HCT116 (cell line): ENCODE results near the gene SDK2. TPM values are rescaled to one million over a fixed set of nuclear protein-coding genes. Genes with fewer than 3 reads are reported as not detected.

Experiments used
- ATAC-seq: fragments of 200-7000 bp; cut with Tn5 transposase; 2 replicates; pipeline ENCODE4 v1.9.1; 2020; ENCODE audit warnings: mild to moderate bottlenecking, moderate library complexity
- BruUV-seq: library from RNA; stranded (reverse); fragments of 400-500 nt; replicated peaks from 2 replicates; lab custom pipeline; 2021; lab: Mats Ljungman, UMichigan
- CTCF ChIA-PET: fragments of 300-600 bp; sonication (Branson Sonifier 250); formaldehyde crosslinking; loops from one replicate; lab custom pipeline; 2021; ENCODE audit warnings: antibody characterized with exemption; lab: Charles Lee
- POLR2A ChIA-PET: fragments of 300-600, 350-600 bp; sonication (Branson Sonifier 250); formaldehyde crosslinking; loops from one replicate; lab custom pipeline; 2021; ENCODE audit warnings: antibody characterized with exemption; lab: Charles Lee
- RAD21 ChIA-PET, 2 experiments: fragments of 300-600 bp; sonication (Branson Sonifier 250); formaldehyde crosslinking; loops; one replicate each; lab custom pipeline; 2023; ENCODE audit warnings: low total read pairs in 2 of 2; ENCODE audit not compliant: uncharacterized antibody in 2 of 2, unreplicated experiment in 2 of 2, low non-redundant PET in 1 of 2; lab: Charles Lee
- DNase-seq: peaks from one replicate; pipeline ENCODE4 v3.0.0-alpha.2; 2010; ENCODE audit warnings: low read depth, low spot score
- H2AFZ ChIP-seq: fragments of 200-600 bp; shearing (Covaris generic), sonication (generic); 2 replicates; pipeline ENCODE4 v1.6.1; 2017; ENCODE audit warnings: low read depth, mixed run types, mixed read lengths, antibody characterized with exemption, low read length; ENCODE audit not compliant: poor library complexity, severe bottlenecking
- H3K27ac ChIP-seq: 2 replicates; pipeline ENCODE4 v1.5.1; 2012; ENCODE audit warnings: low read depth, low read length
- H3K27me3 ChIP-seq: fragments of 200-600 bp; sonication (generic); 2 replicates; pipeline ENCODE4 v1.6.1; 2016; ENCODE audit warnings: mixed run types, low read length, mixed read lengths; ENCODE audit not compliant: insufficient read depth
- H3K36me3 ChIP-seq, 2 experiments: fragments of 200-500 bp in 1 of 2; fragments of 200-600 bp in 1 of 2; sonication (Bioruptor generic) in 1 of 2; sonication (generic) in 1 of 2; 2 replicates each; pipeline versions ENCODE4 v1.5.1 to v1.6.1; 2014 to 2016; ENCODE audit warnings: low read length in 2 of 2, inconsistent platforms in 1 of 2, mixed read lengths in 1 of 2, mixed run types in 1 of 2; ENCODE audit not compliant: insufficient read depth in 2 of 2, control insufficient read depth in 1 of 2
- H3K4me1 ChIP-seq, 2 experiments: fragments of 200-600 bp in 1 of 2; sonication (generic) in 1 of 2; 2 replicates each; pipeline versions ENCODE4 v1.5.1 to v1.6.1; 2012 to 2017; ENCODE audit warnings: low read length in 2 of 2, inconsistent platforms in 1 of 2, mild to moderate bottlenecking in 1 of 2, mixed read lengths in 1 of 2, mixed run types in 1 of 2, moderate library complexity in 1 of 2; ENCODE audit not compliant: insufficient read depth in 2 of 2, control insufficient read depth in 1 of 2
- H3K4me2 ChIP-seq: fragments of 200-600 bp; sonication (generic); 2 replicates; pipeline ENCODE4 v1.6.1; 2017; ENCODE audit warnings: mixed run types, low read length, mixed read lengths
- H3K4me3 ChIP-seq, 2 experiments: fragments of 200-600 bp in 1 of 2; sonication (generic) in 1 of 2; replicated peaks in 1 of 2; 2 replicates each; pipeline ENCODE4 v1.5.1; 2011 to 2016; ENCODE audit warnings: low read length in 2 of 2, control low read depth in 1 of 2, low read depth in 1 of 2, mild to moderate bottlenecking in 1 of 2, mixed read lengths in 1 of 2, mixed run types in 1 of 2
- H3K79me2 ChIP-seq: fragments of 200-600 bp; sonication (generic); 2 replicates; pipeline ENCODE4 v1.6.1; 2017; ENCODE audit warnings: mild to moderate bottlenecking, mixed run types, low read length, moderate library complexity, mixed read lengths; ENCODE audit not compliant: insufficient read depth
- H3K9ac ChIP-seq: fragments of 200-600 bp; sonication (generic); 2 replicates; pipeline ENCODE4 v1.6.1; 2016; ENCODE audit warnings: low read length, mixed read lengths
- H3K9me2 ChIP-seq: fragments of 200-600 bp; sonication (generic), shearing (Covaris generic); 2 replicates; pipeline ENCODE4 v1.6.1; 2017; ENCODE audit warnings: mixed run types, mild to moderate bottlenecking, moderate library complexity; ENCODE audit not compliant: insufficient read depth
- H3K9me3 ChIP-seq, 2 experiments: fragments of 200-500 bp in 1 of 2; fragments of 200-600 bp in 1 of 2; sonication (Bioruptor generic) in 1 of 2; sonication (generic) in 1 of 2; 2 replicates each; pipeline ENCODE4 v1.6.1; 2014 to 2017; ENCODE audit warnings: low read length in 2 of 2, mixed read lengths in 2 of 2, inconsistent platforms in 1 of 2, low read depth in 1 of 2, mild to moderate bottlenecking in 1 of 2, mixed run types in 1 of 2, moderate library complexity in 1 of 2; ENCODE audit not compliant: control insufficient read depth in 1 of 2, insufficient read depth in 1 of 2
- H4K20me1 ChIP-seq: fragments of 200-600 bp; sonication (generic), shearing (Covaris generic); 2 replicates; pipeline ENCODE4 v1.6.1; 2017; ENCODE audit warnings: mixed run types, mild to moderate bottlenecking, moderate library complexity; ENCODE audit not compliant: insufficient read depth
- EGR1 ChIP-seq: IDR thresholded peaks from 2 replicates; pipeline ENCODE4 v1.6.1; 2012; ENCODE audit warnings: low read depth
- EZH2 ChIP-seq: fragments of 200-600 bp; sonication (generic); IDR thresholded peaks from 2 replicates; pipeline ENCODE4 v1.6.1; 2017; ENCODE audit warnings: antibody characterized with exemption, mixed run types
- FOSL1 ChIP-seq: IDR thresholded peaks from 2 replicates; pipeline ENCODE4 v1.6.1; 2012; ENCODE audit warnings: low read depth
- POLR2AphosphoS5 ChIP-seq: IDR thresholded peaks from 2 replicates; pipeline ENCODE4 v1.6.1; 2011; ENCODE audit warnings: mild to moderate bottlenecking, low read depth, low read length, moderate library complexity
- SIN3A ChIP-seq: IDR thresholded peaks from 2 replicates; pipeline ENCODE4 v1.6.1; 2012; ENCODE audit warnings: low read depth
- SRF ChIP-seq: IDR thresholded peaks from 2 replicates; pipeline ENCODE4 v1.6.1; 2012; ENCODE audit warnings: low read depth
- TCF7L2 ChIP-seq: IDR thresholded peaks from 2 replicates; pipeline ENCODE4 v1.7.0; 2011; ENCODE audit warnings: borderline replicate concordance, inconsistent platforms; ENCODE audit not compliant: insufficient read depth, insufficient read length; ENCODE audit errors: extremely low read depth
- ZFX ChIP-seq: fragments of 450-650 bp; IDR thresholded peaks from 2 replicates; pipeline ENCODE4 v1.6.1; 2017
- ZNF274 ChIP-seq: fragments of 200-500 bp; sonication (Bioruptor generic); IDR thresholded peaks from 2 replicates; pipeline ENCODE4 v1.6.1; 2014; ENCODE audit warnings: mild to moderate bottlenecking, low read depth, low read length, inconsistent platforms
- intact Hi-C: fragments of 100-400 bp; cut with micrococcal nuclease; formaldehyde crosslinking; loops from 2 replicates; pipeline ENCODE4 v1.10.0; 2022
- total RNA-seq: library from RNA; stranded (reverse); gene quantifications from one replicate; pipeline ENCODE4 v1.2.1, GENCODE V29; 2021; ENCODE audit not compliant: unreplicated experiment
- TF ChIP-seq, protein P1 (sequence below): IDR thresholded peaks from 2 replicates; pipeline ENCODE4 v1.6.1; 2011; ENCODE audit warnings: mild to moderate bottlenecking, low read length, moderate library complexity; ENCODE audit not compliant: insufficient replicate concordance; ENCODE audit errors: extremely low read depth
- TF ChIP-seq, protein P2 (sequence below): IDR thresholded peaks from 2 replicates; pipeline ENCODE4 v1.6.1; 2012
- TF ChIP-seq, protein P3 (sequence below): IDR thresholded peaks from 2 replicates; pipeline ENCODE4 v1.6.1; 2012

SDK2 gene
- total RNA-seq, 1 experiment from 2014 or later, result 0.10 TPM

DNA sequence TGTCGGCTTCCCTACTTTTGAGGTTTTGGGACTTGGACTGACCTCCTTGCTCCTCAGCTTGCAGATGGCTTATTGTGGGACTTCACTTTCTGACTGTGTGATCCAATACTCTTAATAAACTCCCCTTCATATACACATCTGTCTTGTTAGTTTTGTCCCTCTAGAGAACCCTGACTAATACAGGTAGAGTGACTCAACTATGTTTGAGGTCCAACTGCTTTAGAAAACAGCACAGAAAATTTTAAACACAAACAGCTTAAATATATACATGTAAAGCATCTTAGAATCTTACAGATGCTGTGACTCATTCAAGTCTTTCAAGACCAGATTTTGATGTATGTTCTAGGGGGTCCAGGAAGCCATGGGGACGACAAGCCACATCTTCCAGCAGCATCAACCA, 11.7 kb downstream of the SDK2 start:
- POLR2A ChIA-PET, result no interaction called here
- BruUV-seq, result no TSS peak

DNA sequence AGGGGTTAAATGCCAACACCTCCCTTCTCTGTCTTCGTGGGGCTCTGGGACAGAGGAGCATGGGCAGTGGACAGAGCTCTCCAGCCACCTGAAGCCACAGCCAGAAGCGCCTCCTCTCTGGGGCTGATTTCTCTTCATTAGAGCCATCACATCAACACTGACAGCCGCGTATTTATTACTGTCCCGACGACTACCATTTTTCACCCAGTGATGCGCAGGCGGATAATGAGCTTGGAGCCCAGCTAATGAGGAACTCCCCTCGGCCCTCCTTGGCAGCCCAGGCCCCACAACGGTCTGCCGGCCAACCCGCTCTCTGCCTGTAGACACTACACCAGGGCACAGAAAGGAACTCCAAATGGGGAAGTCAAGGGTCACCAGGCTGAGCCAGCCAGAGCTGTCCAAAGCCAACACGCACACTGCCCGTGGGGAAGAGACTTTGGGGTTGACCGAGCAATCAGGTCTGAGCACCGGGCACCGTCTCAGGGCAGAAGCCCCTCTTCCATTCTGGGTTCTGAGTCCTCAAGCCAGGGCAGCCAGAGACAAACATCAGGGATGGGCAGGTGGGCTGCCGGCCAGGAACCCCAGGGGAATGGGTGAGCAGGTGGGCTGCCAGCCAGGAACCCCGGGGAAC, 13.2 kb downstream of the SDK2 start:
- ChIA-PET RAD21 (no interaction called here), CTCF (no interaction called here), POLR2A (no interaction called here)
- H3K4me1 ChIP-seq, result no peaks in the 10 kb centered on the region
- H3K9ac ChIP-seq, result no peak overlapping the region
- ATAC-seq, result no peak
- no peak for DNase-seq
- H3K9me2 ChIP-seq, result no peaks in the 10 kb centered on the region
- no peaks in the 10 kb centered on the region for H4K20me1 ChIP-seq
- no peak overlapping the region for H3K27ac ChIP-seq
- BruUV-seq, result no TSS peak
- no peaks in the 10 kb centered on the region for H3K27me3 ChIP-seq
- no peaks in the 10 kb centered on the region for H3K36me3 ChIP-seq
- H3K9me3 ChIP-seq, result no peaks in the 10 kb centered on the region
- H3K4me3 ChIP-seq, result no peak overlapping the region
- intact Hi-C loops, result no loop called here
- H3K4me2 ChIP-seq, result no peak overlapping the region
- H2AFZ ChIP-seq, result no peak overlapping the region
- H3K79me2 ChIP-seq, result no peaks in the 10 kb centered on the region
- TF ChIP-seq, protein P1, sequence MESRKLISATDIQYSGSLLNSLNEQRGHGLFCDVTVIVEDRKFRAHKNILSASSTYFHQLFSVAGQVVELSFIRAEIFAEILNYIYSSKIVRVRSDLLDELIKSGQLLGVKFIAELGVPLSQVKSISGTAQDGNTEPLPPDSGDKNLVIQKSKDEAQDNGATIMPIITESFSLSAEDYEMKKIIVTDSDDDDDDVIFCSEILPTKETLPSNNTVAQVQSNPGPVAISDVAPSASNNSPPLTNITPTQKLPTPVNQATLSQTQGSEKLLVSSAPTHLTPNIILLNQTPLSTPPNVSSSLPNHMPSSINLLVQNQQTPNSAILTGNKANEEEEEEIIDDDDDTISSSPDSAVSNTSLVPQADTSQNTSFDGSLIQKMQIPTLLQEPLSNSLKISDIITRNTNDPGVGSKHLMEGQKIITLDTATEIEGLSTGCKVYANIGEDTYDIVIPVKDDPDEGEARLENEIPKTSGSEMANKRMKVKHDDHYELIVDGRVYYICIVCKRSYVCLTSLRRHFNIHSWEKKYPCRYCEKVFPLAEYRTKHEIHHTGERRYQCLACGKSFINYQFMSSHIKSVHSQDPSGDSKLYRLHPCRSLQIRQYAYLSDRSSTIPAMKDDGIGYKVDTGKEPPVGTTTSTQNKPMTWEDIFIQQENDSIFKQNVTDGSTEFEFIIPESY, result no peak
- TF ChIP-seq FOSL1 (no peak), SIN3A (no peak), TCF7L2 (no peak), ZNF274 (no peak), ZFX (no peak), EZH2 (no peak)
- TF ChIP-seq, protein P2, sequence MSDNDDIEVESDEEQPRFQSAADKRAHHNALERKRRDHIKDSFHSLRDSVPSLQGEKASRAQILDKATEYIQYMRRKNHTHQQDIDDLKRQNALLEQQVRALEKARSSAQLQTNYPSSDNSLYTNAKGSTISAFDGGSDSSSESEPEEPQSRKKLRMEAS, result no peak

More for the DNA sequence above, 11.7 kb downstream of the SDK2 start:
- Histone ChIP-seq H4K20me1 (no peaks in the 10 kb centered on the region), H3K27me3 (no peaks in the 10 kb centered on the region), H3K27ac (no peak overlapping the region), H3K4me3 (no peak overlapping the region), H2AFZ (no peak overlapping the region), H3K9me2 (no peaks in the 10 kb centered on the region), H3K36me3 (no peaks in the 10 kb centered on the region), H3K9me3 (no peaks in the 10 kb centered on the region), H3K79me2 (no peaks in the 10 kb centered on the region), H3K4me2 (no peak overlapping the region), H3K9ac (no peak overlapping the region), H3K4me1 (no peaks in the 10 kb centered on the region)
- intact Hi-C loops, result no loop called here
- TF ChIP-seq, protein P3, sequence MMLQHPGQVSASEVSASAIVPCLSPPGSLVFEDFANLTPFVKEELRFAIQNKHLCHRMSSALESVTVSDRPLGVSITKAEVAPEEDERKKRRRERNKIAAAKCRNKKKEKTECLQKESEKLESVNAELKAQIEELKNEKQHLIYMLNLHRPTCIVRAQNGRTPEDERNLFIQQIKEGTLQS, result no peak
- TF ChIP-seq SRF (no peak), POLR2AphosphoS5 (no peak), ZFX (no peak), ZNF274 (no peak), SIN3A (no peak), EGR1 (no peak), EZH2 (no peak)
- DNase-seq (no peak), ATAC-seq (no peak)
- ChIA-PET CTCF (no interaction called here), RAD21 (no interaction called here)
